ENCODE data around the gene AP4S1.
"Not testable (repeated sequence)": the region's sequence is repeated elsewhere in the genome, so short reads cannot be mapped to it uniquely, and the experiment has no call there.

Gene AP4S1, protein sequence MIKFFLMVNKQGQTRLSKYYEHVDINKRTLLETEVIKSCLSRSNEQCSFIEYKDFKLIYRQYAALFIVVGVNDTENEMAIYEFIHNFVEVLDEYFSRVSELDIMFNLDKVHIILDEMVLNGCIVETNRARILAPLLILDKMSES

DNA sequence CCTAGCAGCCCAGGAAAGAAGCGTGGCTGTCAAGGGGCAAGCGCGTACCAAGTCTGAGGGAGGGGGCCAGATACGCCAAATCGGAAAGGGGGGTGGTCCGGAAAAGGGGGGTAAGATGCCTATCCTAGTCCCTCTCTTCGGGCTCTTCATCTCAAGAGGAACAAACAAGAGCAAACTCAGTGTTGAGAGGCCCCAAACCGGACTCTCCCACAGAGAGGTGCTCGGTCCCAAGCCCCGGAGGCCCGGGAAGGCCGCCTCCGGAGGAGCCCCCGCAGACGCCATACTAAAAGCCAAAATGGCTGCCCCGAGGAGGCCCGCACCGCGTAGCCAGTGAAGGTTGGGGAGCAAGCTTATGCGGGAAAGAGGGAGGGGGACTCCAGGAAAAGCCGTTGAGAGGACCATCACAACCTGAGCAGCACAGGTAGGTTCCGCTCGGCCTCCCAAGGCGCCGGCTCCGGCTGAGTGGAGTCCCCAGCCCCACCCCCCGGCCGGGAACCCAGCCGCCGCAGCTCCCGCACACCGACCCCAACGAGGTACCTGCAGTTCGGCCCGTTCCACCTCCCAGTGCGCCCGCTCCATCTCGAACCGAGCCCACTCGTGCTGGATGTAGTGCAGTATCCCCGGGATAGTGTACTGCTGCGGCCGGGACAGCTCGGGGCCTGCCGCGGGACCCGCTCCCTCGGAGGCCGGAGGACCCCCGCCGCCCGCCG is at the start of gene AP4S1:
TSS of gene AP4S1 (plus strand) at position 283 of the 710 bp plus-strand sequence. CDS start 40,548 bp downstream, outside the sequence.
- DNase-seq (ENCODE audit: low read depth in 3 of 3), result peak; percentile 26 to 36 (median 27)

DNA sequence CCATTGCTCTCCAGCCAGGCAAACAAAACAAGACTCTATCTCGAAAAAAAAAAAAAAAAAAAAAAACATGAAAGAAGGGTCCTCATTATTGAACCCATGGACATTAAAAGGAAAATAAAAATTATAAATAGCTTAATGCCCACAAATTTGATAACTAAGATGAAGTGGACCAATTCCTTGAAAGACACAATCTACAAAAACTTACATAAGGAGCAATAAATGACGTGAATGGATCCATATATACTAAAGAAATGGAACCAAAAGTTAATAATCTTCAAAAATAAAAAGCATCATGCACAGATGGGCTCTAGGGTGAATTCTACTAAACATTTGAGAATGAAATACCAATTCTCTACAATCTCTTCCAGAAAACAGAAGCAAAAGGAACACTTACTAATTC is 47.7 kb upstream of the AP4S1 start:
- no peak for DNase-seq (ENCODE audit: low read depth in 3 of 3)

DNA sequence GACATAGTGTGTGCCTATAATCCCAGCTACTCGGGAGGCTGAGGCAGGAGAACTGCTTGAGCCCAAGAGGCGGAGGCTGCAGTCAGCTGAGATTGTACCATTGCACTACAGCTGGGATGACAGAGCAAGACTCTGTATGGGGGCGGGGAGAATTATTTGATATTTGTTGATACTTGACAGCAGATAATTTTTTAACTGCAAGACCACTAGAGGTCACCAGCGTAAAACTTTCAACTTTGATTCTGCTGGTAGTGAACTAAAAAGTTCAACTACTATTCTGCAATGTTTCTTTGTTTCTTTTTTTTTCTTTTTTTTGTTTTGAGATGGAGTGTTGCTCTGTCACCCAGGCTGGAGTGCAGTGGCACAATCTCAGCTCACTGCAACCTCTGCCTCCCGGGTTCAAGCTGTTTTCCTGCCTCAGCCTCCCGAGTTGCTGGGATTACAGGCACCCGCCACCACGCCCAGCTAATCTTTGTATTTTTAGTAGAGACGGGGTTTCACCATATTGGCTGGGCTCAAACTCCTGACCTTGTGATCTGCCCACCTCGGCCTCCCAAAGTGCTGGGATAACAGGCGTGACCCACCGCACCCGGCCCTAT is 45.2 kb upstream of the AP4S1 start:
- peak in 2 of 3 experiments; percentile 6 to 32 for DNase-seq (ENCODE audit: low read depth in 3 of 3)

DNA sequence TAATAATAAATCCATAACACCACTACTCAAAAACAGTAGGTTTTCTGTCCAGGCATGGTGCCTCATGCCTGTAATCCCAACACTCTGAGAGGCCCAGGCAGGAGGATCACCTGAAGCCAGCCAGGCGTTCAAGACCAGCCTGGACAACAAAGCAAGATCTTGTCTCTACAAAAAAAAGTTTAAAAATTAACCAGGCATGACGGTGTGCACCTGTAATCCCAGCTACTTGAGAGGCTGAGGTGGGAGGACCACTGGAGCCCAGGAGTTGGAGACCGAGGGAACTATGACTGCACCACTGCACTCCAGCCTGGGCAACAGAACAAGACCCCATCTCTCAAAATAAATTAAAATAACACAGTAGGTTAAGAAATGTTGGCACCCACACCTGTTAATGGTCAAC is 44.5 kb upstream of the AP4S1 start:
- no peak for DNase-seq (ENCODE audit: low read depth in 3 of 3)

DNA sequence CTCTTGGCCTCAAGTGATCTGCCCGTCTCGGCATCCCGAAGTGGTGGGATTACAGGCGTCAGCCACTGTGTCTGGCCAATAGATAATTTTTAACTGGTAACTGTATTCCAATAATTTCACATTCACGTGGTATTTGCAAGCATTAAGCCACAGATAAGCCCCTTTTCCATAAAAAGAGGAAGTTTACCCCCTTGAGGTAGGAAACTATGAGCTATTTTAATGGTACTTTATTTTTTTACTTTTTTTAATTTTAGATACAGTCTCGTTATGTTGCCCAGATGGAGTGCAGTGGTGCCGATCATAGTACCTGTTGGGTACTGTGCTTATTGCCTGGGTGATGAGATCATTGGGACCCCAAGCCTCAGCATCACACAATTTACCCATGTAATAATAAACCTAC is 42.9 kb upstream of the AP4S1 start:
- no peak for DNase-seq (ENCODE audit: low read depth in 3 of 3)

DNA sequence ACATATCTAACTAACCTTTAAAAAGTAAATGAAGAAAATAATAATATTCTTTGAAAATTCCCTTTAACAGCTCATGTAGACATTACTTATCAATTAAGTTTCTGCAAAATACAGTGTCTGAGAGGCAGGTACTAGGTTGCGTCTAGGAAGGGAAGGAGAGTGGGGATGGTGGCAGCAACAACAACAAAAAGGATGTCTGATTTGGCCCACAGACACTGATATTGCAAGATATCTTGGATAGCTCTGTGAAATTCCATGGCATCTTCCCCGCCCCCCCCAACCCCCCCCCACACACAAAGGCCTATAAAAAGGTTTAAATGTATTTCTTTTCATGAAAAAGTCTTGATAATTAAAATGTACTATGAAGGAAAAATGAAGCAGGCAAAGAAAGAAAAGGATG is 41.6 kb upstream of the AP4S1 start:
- no peak for DNase-seq (ENCODE audit: low read depth in 3 of 3)

DNA sequence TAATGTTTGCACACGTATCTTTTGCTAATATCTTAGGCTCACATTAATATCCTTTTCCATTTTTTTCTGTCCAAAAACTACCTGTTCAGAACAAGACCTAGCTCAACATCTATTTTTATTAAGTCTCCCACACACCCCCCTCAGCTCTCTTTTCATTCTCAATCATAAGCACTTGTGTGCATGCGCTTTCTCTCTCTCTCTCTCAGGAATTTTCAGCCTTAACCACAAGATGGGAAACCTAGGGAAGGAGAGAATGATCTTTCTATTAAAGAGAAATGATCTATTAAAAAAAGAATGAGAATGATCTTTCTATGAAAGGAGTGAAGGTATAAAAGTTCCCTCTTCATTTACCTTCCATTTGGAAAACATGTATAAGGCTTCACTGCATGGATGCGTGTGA is 39.7 kb upstream of the AP4S1 start:
- no peak for DNase-seq (ENCODE audit: low read depth in 3 of 3)

DNA sequence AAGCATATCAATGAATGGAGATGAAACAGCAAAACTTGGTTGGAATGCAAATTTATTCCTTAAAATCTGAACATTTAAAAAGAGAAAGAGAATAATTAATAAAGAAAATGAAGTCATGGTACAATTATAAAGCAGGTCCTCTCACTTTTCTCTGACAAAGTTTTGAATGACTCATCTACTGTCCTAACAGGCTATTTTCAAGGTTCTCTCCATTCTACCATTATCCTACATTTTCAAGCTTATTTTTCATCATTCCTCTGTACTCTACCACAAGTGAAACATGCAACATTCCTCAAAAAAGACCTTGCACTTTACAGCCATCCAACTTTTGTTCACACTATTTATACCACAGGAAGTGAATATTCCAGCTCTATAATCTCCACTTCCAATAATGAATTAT is 36.9 kb upstream of the AP4S1 start:
- DNase-seq (ENCODE audit: low read depth in 3 of 3), result no peak

DNA sequence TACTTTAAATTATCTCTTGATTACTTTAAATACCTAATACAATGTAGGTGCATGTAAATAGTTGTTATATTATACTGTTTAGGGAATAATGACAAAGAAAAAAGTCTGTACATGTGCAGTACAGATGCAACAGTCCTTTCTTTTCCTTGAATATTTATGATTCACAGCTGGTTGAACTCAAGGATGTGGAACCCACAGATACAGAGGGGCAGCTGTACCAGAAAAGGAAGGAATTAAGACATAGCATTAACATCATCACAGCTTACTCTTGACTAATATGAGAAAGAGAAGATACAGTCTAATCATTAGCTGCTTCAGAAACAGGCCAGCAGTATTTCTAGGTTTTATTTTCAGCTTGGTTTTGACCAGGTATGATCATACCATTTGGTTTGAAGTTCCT is 34.7 kb upstream of the AP4S1 start:
- DNase-seq (ENCODE audit: low read depth in 3 of 3), result no peak

DNA sequence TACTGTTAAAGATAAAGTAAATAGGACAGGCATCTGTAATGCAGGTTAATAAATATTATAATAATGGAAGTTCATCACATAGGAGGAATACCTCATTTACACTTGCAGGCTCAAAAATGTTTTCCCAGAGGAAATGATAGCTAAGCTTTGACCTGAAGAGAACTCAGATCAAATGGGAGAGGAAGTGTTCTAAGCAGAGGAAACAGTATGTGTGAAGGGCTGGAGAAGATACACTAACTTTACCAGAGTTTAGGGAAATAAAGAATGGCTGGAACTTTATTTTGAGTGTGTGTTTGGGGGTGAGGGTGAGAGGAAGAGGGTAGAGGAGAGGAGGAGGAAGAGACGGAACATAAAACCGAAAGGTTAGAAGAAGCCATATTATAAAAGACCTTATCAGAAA is 34.0 kb upstream of the AP4S1 start:
- DNase-seq (ENCODE audit: low read depth in 3 of 3), result no peak

DNA sequence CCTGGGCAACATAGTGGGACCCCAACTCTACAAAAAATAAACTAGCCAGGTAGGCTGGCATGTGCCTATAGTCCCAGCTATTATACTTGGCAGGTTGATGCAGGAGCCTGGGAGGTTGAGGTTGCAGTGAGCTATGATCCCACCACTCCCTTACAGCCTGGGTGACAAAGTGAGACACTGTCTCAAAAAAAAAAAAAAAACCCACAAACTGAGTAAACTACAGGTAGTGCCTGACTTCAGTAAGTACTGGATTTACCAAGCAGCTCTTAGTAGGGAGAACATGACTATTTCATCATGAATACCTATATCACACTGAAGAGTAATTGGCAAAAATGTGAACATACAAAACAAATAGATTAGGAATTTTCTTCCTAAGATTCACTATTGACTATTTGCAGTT is 32.4 kb upstream of the AP4S1 start:
- no peak for DNase-seq (ENCODE audit: low read depth in 3 of 3)

DNA sequence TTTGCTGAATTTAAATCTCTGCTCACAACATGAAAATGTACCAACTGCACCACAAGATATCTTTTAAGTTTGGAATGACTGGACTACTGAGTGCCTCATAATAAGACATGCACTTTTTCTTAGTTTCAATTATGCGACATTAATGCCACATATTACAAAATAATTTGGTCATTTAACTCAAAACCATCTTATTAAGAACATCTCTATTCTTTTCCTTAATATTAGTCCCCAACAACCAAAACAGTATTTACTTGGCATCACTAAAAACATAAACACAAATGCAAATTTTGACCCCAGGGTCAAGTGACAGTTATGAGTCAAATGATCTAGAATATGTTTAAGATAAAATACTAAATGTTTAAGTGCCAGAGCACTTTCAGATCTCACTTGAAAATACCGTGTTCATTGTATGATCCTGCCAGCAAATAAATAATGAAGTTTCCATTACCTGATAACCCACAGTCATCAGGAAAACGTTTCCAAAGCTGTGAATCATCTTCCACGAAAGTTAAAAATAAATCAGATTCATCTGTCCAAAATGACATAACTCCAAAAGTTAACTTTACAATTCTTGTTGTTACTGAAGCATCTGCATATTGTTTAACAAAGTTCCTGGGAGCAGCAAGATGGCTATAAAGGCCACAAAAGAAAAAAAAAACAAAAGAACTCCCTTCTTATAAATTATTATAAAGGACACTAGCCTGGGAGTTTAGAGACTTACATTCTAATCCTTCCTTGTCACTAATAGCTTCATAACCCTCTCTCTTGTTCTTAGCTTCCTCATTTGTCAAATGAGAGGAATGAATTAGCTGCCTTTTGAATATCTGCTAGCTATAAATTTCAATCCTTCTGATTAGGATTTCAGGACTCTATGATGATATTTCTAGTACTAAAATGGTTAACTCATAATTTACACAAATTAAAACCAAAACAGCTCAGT is 30.5 kb upstream of the AP4S1 start:
- DNase-seq (ENCODE audit: low read depth in 3 of 3), result no peak

DNA sequence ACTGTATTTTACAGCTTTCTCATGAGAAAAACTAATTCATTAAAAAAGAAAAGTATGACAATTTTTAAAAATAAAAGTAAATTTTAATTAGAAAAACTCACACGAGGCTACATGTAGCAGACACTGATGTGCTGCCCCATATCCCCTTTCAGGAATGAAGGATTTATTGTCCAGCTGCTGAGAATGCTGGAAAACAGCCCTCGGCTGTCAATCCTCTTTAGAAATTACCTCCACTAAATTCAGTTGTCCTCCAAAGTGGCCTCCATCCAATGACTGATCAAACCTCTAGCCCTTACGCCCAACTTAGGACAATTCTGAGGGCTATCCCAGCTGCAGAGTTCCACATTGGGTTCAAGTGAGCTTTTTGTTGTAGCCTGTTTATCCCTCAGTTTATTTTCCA is 29.8 kb upstream of the AP4S1 start:
- DNase-seq (ENCODE audit: low read depth in 3 of 3), result no peak

DNA sequence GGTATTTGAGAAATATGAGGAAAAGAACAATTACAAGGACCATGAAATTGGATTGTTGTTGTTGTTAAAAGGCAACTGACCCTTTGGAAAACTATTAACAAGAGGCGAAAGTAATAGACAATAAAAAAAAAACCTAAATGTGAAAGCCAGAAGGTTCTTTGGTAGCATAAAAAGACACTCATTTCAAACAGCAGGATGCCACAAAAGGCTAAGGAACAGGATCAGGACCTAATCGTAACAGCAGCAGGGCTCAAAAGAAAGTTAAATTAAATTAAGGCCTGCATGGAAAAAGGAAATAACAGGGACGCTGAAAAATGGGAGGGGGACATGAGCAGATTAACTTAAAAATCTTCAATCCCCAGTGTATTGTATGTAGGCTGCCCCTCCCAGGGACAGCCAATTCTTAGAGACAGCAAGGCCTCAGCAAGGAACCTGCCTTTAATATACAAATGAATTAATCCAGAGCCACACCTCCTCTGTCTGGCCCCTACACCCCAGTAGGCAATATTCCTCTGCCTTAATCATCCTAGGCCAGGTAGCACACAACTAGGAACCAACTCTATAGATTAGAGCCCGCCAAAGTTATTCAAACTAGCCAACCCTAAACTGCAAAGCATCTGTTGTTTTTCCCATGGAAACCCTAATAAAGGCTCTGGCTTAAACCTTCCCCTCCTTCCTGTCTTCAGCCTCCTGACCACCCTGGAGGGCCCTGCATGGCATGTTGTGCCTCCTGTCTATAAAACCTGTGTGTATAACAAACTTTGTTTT is 28.4 kb upstream of the AP4S1 start:
- no peak for DNase-seq (ENCODE audit: low read depth in 3 of 3)

DNA sequence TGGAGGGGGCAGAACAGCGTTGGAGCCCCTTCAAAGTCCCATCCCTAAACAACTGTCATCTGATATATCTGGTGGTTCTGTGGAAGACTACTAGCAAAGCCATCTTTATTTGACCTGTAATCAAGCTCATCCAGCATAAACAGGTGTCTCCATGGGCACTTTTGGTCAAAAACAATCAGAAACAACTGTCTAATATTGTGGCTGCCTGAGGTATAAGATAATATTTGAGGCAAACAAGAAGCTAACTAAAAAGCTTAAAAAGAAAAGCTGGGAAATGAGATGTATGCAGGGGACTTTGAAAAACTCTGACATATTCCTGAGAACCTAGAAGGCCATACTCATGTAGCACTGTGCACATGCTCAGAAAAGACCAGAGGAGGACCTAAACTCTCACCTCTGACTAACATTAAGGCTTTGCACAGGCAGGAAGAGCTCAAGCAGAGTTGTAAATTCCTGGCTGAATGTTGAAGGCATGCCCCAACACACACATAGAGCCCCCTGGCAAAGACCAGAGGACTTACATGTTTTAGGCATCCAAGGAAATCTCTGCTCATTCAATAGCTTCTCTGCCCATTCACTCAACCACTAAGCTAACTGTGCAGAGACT is 27.2 kb upstream of the AP4S1 start:
- no peak for DNase-seq (ENCODE audit: low read depth in 3 of 3)

DNA sequence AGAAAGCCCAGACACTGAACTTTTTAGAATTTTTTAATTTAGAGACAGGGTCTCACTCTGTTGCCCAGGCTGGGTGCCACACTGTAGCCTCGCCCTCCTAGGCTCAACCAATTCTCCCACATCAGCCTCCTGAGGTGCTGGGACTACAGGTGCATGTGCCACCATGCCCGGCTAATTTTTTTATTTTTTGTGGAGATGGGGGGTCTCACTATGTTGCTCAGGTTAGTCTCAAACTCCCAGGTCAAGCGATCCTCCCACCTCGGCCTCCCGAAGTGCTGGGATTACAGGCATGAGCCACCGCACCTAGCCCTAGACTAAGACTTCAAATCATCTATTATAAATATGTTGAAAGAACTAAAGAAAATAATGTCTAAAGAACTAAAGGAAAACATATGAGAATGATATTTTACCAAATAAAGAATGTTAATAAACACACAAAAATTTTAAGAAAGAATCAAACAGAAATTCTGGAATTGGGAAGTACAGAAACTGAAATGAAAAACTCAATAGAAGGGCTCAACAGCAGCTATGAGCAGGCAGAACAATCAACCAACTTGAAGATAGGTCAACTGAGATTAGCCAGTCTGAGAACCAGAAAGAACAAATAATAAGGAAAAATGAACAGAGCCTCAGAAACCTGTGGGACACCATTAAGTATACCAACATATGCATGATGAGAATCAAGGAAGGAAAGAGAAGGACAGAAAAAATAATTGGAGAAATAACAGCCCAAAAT is 26.2 kb upstream of the AP4S1 start:
- DNase-seq (ENCODE audit: low read depth in 3 of 3), result no peak

DNA sequence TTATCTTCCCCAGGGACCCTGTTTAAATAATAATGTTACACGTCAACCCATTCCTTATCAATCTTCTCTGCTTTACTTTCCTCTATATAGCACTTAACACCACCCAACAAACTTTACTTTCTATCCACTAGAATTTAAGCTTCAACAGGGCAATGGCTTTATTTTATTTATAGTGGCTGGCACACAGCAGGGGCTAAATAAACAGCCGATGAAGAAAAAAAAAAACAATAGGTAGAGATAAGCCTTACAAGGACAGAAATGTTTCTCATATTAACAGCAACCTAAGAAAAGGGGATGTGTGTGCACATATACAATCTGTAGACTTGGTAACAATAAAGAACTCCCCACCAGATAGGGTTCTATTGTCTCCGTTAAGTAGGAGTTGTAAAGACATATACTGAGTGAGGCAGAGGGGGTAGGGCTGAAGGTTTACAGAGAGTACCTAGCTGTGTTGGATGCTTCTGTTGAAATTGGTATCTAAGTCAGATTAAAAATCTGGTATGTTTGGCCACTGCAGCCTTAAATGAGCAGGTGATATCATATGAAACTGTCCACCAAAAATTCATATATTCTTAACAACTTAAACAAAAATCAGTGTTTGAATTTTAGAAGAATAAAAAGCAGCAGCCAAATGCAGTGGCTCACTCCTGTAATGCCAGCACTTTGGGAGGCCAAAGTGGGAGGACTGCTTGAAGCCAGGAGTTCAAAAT is 24.7 kb upstream of the AP4S1 start:
- no peak for DNase-seq (ENCODE audit: low read depth in 3 of 3)

DNA sequence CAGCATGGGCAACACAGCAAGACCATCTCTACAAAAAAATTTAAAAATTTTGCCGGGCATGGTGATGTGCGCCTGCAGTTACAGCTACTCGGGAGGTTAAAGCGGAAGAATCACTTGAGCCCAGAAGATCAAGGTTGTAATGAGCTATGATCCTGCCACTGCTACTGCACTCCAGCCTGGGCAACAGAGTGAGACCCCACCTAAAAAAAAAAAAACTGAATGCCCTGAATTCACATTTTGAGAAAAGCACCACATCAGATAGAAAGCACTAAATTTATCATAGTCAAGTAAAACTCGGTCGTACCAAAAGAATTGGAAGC is 24.1 kb upstream of the AP4S1 start:
- DNase-seq (ENCODE audit: low read depth in 3 of 3), result no peak

DNA sequence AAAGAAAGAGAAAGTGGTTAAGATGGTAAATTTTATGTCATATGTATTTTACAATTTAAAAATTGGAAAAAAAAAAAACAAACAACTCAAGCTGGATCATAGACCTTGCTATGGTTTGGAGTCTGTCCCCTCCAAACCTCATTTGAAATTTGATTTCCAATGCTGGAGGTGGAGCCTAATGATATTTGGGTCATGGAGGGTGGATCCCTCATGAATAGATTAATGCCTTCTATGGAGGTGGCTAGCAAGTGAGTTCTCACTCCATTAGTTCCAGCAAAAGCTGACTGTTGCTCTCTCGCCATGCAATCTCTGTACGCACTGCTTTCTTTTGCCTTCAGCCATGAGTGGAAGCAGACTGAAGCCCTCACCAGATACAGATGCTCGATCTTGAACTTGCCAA is 22.2 kb upstream of the AP4S1 start:
- DNase-seq (ENCODE audit: low read depth in 3 of 3), result no peak

DNA sequence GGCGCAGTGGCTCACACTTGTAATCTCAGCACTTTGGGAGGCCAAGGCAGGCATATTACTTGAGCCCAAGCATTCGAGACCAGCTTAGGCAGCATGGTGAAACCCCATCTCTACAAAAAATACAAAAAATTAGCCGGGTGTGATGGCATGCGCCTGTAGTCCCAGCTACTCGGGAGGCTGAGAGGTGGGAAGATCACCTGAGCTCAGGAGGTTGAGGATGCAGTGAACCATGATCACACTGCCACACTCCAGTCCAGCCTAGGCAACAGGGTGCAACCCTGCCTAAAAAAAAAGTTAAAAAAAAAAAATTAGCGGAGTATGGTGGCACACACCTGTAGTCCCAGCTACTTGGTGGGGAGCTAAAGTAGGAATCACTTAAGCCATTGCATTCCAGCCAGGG is 21.4 kb upstream of the AP4S1 start:
- DNase-seq (ENCODE audit: low read depth in 3 of 3), result not testable (repeated sequence)
